ENCODE measurements around the gene GSE1.

The GSE1 gene

GRCh38 chr16:85612801-85613603, at the start of gene GSE1:
Gene GSE1 (plus strand): TSS chr16:85613322. CDS start chr16:85613392, 70 bp downstream.
- peak; percentile 66 to 70 for DNase-seq (ENCODE audit: low read depth in 2 of 2)

DNA sequence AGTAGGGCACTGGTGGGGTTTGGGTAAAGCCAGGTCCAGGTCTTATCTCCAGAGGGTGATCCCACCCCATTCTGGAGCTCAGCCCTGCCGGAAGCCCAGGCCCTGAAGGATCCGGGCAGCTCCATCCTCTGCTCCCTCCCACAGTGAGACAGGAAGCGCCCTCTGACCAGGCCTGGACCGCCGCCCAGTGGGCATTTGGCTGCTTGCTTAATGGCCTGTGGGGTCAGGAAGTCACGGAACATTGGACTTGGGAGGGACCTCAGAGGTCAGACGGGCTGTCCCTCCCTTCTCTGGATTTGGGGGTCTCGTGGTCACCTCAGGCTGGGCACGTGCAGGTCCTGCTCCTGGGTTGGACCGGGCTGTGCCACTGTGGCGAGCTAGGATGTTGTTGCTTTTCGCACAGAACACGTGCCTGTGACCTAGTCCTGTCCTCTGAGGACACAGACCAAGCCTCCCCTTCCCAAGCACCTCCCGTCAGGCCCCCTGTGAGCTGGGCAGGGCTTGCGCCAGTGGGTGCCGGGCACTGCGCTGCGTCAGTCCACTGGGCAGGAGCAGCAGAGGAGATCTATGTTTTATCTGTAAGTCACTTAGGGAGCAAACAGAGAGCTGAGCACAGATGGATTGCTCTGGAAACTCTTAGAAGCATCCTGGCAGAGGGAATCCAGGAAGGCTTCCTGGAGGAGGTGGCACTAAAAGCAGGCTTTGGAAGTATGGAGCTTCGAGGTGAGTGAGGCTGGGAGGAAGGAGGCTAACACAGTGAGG, 49.4 kb upstream of the GSE1 start:
- DNase-seq (ENCODE audit: low read depth in 2 of 2), result no peak

DNA sequence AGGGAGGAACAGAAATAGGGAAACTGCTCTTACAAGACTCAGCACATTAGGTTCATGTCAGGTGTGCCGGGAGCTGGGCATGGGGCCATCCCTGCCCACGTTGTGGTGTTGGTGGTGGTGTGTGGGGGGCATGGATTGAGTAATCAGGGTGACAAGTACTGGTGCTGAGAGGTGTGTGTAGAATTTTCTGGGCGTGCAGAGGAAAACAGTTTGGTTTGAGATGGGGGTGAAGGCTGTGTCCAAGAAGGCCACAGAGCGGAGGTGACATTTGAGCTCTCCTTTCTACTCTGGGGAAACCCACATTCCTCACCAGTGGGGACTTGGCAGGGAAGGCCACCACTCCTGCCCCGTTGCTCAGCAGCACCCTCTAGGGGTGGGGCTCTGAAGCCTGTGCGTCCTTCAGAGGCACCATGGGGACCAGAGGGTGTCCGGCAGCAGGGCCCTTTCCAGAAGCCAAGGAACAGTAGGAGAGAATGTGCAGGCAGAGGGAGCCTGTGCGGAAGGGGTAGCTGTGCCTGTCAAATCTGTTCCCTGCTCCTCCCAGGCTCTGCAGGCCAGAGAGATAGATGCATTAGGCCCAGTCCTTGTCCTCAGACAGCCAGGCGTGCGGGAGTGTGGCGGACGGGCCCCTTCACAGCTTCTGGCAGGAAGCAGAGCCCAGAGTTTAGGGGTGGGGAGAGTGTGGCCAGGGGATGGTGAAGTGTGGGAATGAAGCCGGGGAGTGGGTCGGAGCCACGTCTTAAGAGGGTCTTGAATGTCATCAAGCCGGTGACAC, 48.7 kb upstream of the GSE1 start:
- peak; percentile 60 to 68 for DNase-seq (ENCODE audit: low read depth in 2 of 2)

- DNase-seq (ENCODE audit: low read depth in 2 of 2), result no peak
These were observed 47.8 kb upstream of the GSE1 start for GRCh38 chr16:85565340-85565739.

GRCh38 chr16:85565801-85566526, 47.2 kb upstream of the GSE1 start:
- DNase-seq (ENCODE audit: low read depth in 2 of 2), result no peak

DNA sequence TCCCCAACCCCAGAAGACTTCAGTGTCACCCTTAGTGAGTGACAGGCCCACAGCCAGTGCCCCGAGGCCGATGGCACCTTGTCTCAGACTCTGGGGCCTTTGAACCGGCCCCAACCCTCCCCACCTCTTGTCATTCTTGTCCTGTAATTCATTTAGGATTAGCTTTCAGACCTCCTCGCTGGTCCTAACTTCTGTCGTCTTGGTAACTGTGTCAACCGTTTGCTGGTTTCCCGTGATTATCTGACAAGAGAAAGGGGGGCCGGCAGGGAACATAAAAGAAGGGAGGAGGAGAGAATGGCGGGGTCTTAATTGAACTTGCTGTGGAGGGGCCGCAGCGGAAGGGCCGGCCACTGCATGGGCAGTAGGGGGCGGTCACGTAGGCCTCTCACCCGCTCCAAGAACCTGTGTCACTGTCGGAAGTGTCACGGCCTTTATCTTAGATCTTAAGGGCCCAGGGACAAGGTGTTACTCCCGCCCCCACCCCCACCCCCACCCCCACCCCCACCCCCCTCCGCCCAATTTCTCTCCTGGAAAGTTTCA, 46.5 kb upstream of the GSE1 start:
- no peak for DNase-seq (ENCODE audit: low read depth in 2 of 2)

DNA sequence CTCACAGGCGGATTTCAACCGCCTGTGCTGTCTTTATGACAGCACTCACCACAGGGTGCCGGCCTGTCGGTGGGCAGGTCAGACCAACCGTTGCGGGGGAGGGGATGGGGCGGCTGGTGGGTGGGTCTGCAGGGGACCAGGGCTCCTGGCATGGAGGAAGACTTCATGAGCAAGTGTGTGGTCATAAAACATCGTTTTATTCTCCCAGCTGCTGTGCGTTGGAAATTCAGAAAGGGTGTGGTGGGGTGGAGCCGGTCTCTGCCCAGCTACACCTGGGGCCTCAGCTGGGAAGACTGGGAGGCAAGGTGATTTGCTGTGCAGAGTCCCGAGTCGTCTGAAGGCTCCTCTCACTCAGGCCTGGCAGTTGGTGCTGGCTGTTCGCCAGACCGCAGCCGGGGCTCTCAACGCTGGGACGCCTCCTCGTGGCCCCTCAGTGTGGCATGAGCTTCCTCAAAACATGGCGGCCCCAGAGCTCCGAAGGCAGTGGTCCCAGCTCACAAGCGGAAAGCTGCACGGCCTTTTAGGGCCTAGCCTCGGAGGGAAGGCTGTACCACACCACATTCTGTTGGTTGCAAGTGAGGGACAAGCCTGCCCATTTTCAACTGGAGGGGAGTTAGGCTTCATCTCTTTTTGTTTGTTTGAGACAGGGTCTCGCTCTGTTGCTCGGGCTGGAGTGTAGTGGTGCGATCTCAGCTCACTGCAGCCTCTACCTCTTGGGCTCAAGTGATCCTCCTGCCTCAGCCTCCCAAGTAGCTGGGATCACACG, 45.8 kb upstream of the GSE1 start:
- DNase-seq (ENCODE audit: low read depth in 2 of 2), result no peak

- DNase-seq (ENCODE audit: low read depth in 2 of 2), result no peak
These were observed 45.2 kb upstream of the GSE1 start for GRCh38 chr16:85567935-85568334.

DNA sequence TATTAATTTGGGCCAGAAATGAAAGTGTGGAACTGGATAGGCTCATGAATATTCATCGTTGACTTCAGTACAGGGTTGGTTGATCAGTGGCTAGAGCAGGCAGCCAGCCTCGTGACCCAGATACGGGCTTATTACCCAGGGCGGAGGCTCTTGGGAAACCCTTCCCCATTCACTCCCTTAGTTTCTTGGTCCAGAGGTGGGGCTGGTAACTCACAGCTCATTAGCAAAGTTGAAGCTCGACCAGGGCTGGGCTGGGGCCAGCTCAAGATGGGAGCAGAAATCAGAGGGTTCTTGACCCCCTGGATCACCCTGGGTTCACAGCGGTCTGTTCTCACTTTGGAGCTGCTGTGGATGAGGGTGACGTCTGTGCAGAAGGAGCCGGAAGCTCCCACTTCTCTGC, 44.6 kb upstream of the GSE1 start:
- DNase-seq (ENCODE audit: low read depth in 2 of 2), result no peak

DNA sequence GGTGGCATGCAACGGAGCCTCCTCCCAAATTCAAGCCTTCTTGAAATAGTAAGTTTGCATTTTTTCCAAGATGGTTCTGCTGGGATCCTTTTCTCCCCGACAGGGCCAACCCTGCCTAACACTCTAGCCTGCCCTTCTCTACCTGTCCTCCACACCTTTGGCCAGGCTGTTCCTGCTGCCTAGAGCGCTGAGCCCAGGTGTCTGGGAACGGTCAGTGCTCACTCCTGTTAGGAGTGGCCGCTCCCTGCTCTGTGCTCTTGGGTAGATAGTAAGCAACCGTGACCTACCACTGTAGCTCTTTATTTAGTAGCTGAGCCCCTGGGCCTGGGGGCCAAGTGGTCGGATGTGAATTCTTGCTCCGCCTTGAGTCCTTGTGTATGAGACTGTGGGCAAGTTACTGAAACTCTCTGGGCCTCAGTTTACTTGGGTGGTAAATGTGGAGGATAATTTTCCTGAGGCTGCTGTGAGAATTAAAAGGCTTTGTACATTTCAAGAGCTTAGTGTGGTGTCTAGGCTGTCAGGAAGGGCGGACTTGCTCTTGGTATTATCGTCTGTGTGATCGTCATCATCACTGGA, 44.0 kb upstream of the GSE1 start:
- DNase-seq (ENCODE audit: low read depth in 2 of 2), result no peak

- peak in 1 of 2 donors; percentile 69 for DNase-seq (ENCODE audit: low read depth in 2 of 2)
These were observed 43.4 kb upstream of the GSE1 start for GRCh38 chr16:85569615-85570212.

DNA sequence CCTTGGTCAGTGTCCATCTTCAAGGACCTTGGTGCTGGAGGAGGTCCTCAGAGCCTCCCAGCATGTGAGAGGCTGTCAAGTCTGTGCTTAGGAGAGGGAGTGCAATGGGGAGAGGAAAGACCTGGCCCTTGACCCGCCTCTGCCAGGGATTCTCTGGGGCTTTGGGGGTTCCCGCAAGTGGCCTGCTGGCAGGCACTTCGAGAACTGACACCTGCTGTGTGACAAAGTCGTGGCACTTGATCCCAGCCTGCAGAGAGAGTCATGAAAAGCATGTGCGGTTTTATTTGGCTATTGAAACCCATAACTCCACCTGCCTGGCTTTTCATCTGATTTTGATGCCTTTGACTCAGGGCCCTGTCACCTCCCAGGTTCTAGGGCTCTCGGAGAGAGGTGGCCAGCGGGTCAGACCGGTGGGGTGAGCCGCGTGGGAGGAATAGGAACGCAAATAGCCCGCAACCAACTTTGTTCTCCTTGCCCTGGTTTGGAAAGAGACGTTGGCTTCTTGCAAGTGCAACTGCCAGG, 42.8 kb upstream of the GSE1 start:
- DNase-seq (ENCODE audit: low read depth in 2 of 2), result no peak

- DNase-seq (ENCODE audit: low read depth in 2 of 2), result no peak
These were observed 42.2 kb upstream of the GSE1 start for GRCh38 chr16:85570735-85571562.

DNA sequence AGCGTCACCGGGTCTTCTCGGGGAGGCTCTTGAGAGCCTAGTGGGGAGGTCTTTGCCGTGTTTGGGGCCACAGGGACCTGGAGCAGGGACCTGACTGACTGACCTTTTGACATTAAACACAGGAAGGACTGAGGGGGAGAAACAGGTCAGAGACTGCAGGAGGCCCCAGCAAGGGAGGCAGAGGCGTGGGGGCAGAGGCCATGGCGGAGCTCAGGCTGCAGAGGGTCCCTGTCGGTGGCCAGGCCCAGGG, 41.6 kb upstream of the GSE1 start:
- DNase-seq (ENCODE audit: low read depth in 2 of 2), result no peak

DNA sequence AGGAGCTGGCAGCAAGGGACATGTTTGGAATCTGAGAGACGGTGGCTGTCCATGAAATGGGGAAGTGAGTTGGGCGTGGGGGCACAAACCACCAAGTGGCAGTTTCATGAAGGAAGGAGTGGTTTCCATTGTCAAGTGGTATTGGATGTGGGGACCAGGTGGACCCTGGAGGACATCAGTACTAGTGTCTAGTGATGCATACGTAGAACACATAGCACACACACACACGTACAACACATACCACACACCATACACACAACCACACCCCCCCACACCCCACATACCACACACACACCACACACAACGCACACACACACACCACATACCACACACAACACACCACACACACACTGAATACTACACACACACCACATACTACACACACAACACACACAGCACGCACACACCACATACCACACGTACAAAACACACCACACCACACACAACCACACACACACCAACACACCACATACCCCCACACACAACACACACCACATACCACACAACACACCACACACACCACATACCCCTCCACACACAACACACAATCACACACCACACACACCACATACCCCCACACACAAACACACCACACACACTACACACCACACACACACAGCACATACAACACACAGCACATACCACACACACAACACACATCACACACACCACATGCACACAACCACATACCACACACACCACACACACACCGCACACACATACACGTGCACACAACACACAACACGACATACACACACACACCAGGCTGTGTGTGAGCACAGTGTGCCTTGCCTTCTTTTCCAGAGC, 41.1 kb upstream of the GSE1 start:
- no peak for DNase-seq (ENCODE audit: low read depth in 2 of 2)

DNA sequence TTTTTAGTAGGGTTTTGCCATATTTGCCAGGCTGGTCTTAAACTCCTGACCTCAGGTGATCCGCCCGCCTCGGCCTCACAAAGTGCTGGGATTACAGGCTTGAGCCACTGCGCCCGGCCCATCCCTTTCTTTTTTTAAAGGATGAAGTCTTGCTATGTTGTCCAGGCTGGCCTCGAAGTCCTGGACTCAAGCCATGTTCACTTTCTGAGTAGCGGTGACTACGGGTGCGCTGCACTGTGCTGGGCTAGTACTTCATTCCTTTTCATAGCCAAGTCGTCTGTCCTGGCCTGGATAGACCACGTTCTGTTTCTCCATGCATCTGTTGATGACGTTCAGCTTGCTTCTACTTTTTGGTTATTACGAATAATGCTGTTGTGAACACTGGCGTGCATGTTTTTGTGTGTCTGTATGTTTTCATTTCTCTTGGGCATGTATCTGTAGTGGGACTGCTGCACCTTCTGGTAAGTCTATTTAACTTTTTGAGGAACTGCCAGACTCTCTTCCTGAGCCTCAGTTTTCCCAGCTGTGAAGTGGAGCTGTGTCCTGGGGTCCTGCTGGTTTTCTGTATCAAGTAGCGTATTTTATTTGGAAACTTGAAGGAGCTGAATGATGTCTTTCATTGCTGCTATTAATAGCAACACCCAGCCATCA, 40.0 kb upstream of the GSE1 start:
- DNase-seq (ENCODE audit: low read depth in 2 of 2), result no peak
